SK-N-MC (cell line): ENCODE results near the gene YWHAE.

ENCODE experiments used
- EZH2 ChIP-seq: fragments of 200-600 bp; sonication (generic); IDR thresholded peaks from one replicate; pipeline ENCODE4 v1.6.1; 2017; ENCODE audit warnings: antibody characterized with exemption
- POLR2AphosphoS5 ChIP-seq: IDR thresholded peaks from 2 replicates; pipeline ENCODE4 v1.6.1; 2012; ENCODE audit warnings: mild to moderate bottlenecking, low read depth, low read length, borderline replicate concordance

DNA sequence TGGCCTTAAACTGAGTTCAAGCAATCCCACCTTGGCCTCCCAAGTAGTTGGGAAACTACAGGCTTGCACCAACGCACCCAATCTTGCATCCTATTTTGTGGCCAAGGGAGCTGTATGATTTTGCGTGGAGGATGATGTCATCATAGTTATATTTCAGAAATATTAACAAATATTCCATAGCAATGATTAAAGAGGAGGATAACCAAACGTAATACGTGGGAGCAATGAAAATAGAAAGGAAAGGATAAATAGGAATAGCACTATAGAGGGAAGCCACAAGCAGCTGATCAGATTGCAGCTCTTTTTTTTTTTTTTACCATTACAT is 2.2 kb upstream of the YWHAE start:
- TF ChIP-seq POLR2AphosphoS5, result no peak
- TF ChIP-seq EZH2, result no peak
